ENCODE data around the gene APLNR. TPM values are rescaled to one million over a fixed set of nuclear protein-coding genes. Genes with fewer than 3 reads are reported as not detected.

Gene APLNR
- total RNA-seq, 2 experiments from 2014 or later: not detected

- Mint-ChIP-seq H3K4me1 (peaks cover 2% of the 10 kb centered on the region), H3K27ac (no peak overlapping the region), H3K27me3 (peaks cover 72% of the 10 kb centered on the region), H3K9me3 (no peaks in the 10 kb centered on the region), H3K36me3 (no peaks in the 10 kb centered on the region), H3K4me3 (no peak overlapping the region)
- DNase-seq: no peak
These were observed 1.0 kb downstream of the APLNR start for GRCh38 chr11:57235761-57236703.

GRCh38 chr11:57233702-57234101, 3.3 kb downstream of the APLNR start:
- Mint-ChIP-seq H3K27me3 (peaks cover 83% of the 10 kb centered on the region), H3K27ac (no peak overlapping the region), H3K4me1 (peaks cover 2% of the 10 kb centered on the region), H3K36me3 (no peaks in the 10 kb centered on the region), H3K9me3 (no peaks in the 10 kb centered on the region), H3K4me3 (no peak overlapping the region)
- no peak for DNase-seq

GRCh38 chr11:57231539-57232253, 5.4 kb downstream of the APLNR start:
- no peak overlapping the region for H3K27ac Mint-ChIP-seq

GRCh38 chr11:57230791-57231538, 6.1 kb downstream of the APLNR start:
- Mint-ChIP-seq H3K27ac (no peak overlapping the region), H3K36me3 (no peaks in the 10 kb centered on the region), H3K4me3 (no peak overlapping the region), H3K9me3 (no peaks in the 10 kb centered on the region), H3K4me1 (no peaks in the 10 kb centered on the region), H3K27me3 (peaks cover 61% of the 10 kb centered on the region)
- no peak for DNase-seq

More at GRCh38 chr11:57231539-57232253, 5.4 kb downstream of the APLNR start:
- H3K27me3 Mint-ChIP-seq: peaks cover 68% of the 10 kb centered on the region
- no peaks in the 10 kb centered on the region for H3K36me3 Mint-ChIP-seq
- no peak overlapping the region for H3K4me3 Mint-ChIP-seq
- no peaks in the 10 kb centered on the region for H3K4me1 Mint-ChIP-seq
- no peaks in the 10 kb centered on the region for H3K9me3 Mint-ChIP-seq
- DNase-seq: no peak

- Mint-ChIP-seq H3K36me3 (no peaks in the 10 kb centered on the region), H3K4me1 (no peaks in the 10 kb centered on the region), H3K9me3 (no peaks in the 10 kb centered on the region), H3K4me3 (no peak overlapping the region), H3K27me3 (peaks cover 56% of the 10 kb centered on the region), H3K27ac (no peak overlapping the region)
- no peak for DNase-seq
These were observed 6.7 kb downstream of the APLNR start for GRCh38 chr11:57230316-57230715.

GRCh38 chr11:57228600-57228999, 8.4 kb downstream of the APLNR start:
- DNase-seq: no peak
- H3K4me3 Mint-ChIP-seq: no peak overlapping the region

GRCh38 chr11:57224537-57224936, 12.5 kb downstream of the APLNR start:
- H3K36me3 Mint-ChIP-seq: no peaks in the 10 kb centered on the region
- no peaks in the 10 kb centered on the region for H3K4me1 Mint-ChIP-seq
- DNase-seq: no peak
- H3K27ac Mint-ChIP-seq: no peak overlapping the region
- H3K9me3 Mint-ChIP-seq: no peaks in the 10 kb centered on the region
- H3K27me3 Mint-ChIP-seq: peaks cover 9% of the 10 kb centered on the region
- no peak overlapping the region for H3K4me3 Mint-ChIP-seq

More at GRCh38 chr11:57228600-57228999, 8.4 kb downstream of the APLNR start:
- no peaks in the 10 kb centered on the region for H3K4me1 Mint-ChIP-seq
- no peaks in the 10 kb centered on the region for H3K36me3 Mint-ChIP-seq
- no peaks in the 10 kb centered on the region for H3K9me3 Mint-ChIP-seq
- no peak overlapping the region for H3K27ac Mint-ChIP-seq
- H3K27me3 Mint-ChIP-seq: peaks cover 41% of the 10 kb centered on the region

- no peak for DNase-seq
- no peaks in the 10 kb centered on the region for H3K36me3 Mint-ChIP-seq
- H3K9me3 Mint-ChIP-seq: no peaks in the 10 kb centered on the region
- no peak overlapping the region for H3K27ac Mint-ChIP-seq
- no peaks in the 10 kb centered on the region for H3K4me1 Mint-ChIP-seq
- no peak overlapping the region for H3K4me3 Mint-ChIP-seq
- H3K27me3 Mint-ChIP-seq: peaks cover 6% of the 10 kb centered on the region
These were observed 12.9 kb downstream of the APLNR start for GRCh38 chr11:57224128-57224527.

GRCh38 chr11:57223601-57224000, 13.4 kb downstream of the APLNR start:
- no peak for DNase-seq
- Mint-ChIP-seq H3K4me1 (no peaks in the 10 kb centered on the region), H3K36me3 (no peaks in the 10 kb centered on the region), H3K27ac (no peak overlapping the region), H3K27me3 (peaks cover 2% of the 10 kb centered on the region), H3K9me3 (no peaks in the 10 kb centered on the region), H3K4me3 (no peak overlapping the region)

- DNase-seq: no peak
- Mint-ChIP-seq H3K4me3 (no peak overlapping the region), H3K36me3 (no peaks in the 10 kb centered on the region), H3K27ac (no peak overlapping the region), H3K9me3 (no peaks in the 10 kb centered on the region), H3K27me3 (no peaks in the 10 kb centered on the region), H3K4me1 (no peaks in the 10 kb centered on the region)
These were observed 14.8 kb downstream of the APLNR start for GRCh38 chr11:57222239-57222638.

- no peaks in the 10 kb centered on the region for H3K9me3 Mint-ChIP-seq
- H3K27ac Mint-ChIP-seq: no peak overlapping the region
- H3K36me3 Mint-ChIP-seq: no peaks in the 10 kb centered on the region
- no peaks in the 10 kb centered on the region for H3K27me3 Mint-ChIP-seq
- no peak for DNase-seq
- H3K4me1 Mint-ChIP-seq: no peaks in the 10 kb centered on the region
- no peak overlapping the region for H3K4me3 Mint-ChIP-seq
These were observed 17.9 kb downstream of the APLNR start for GRCh38 chr11:57219021-57219627.

GRCh38 chr11:57217053-57217452, 20.0 kb downstream of the APLNR start:
- no peaks in the 10 kb centered on the region for H3K9me3 Mint-ChIP-seq
- H3K4me1 Mint-ChIP-seq: no peaks in the 10 kb centered on the region
- H3K27me3 Mint-ChIP-seq: no peaks in the 10 kb centered on the region
- H3K36me3 Mint-ChIP-seq: no peaks in the 10 kb centered on the region
- H3K27ac Mint-ChIP-seq: no peak overlapping the region
- DNase-seq: no peak
- H3K4me3 Mint-ChIP-seq: no peak overlapping the region

GRCh38 chr11:57216463-57216862, 20.6 kb downstream of the APLNR start:
- Mint-ChIP-seq H3K4me1 (no peaks in the 10 kb centered on the region), H3K27ac (no peak overlapping the region), H3K9me3 (no peaks in the 10 kb centered on the region), H3K36me3 (no peaks in the 10 kb centered on the region), H3K4me3 (no peak overlapping the region), H3K27me3 (no peaks in the 10 kb centered on the region)
- no peak for DNase-seq

- Mint-ChIP-seq H3K4me1 (no peaks in the 10 kb centered on the region), H3K27me3 (no peaks in the 10 kb centered on the region), H3K4me3 (no peak overlapping the region), H3K27ac (no peak overlapping the region), H3K36me3 (no peaks in the 10 kb centered on the region), H3K9me3 (no peaks in the 10 kb centered on the region)
- no peak for DNase-seq
These were observed 22.6 kb downstream of the APLNR start for GRCh38 chr11:57214494-57214893.

- no peaks in the 10 kb centered on the region for H3K9me3 Mint-ChIP-seq
- H3K4me1 Mint-ChIP-seq: no peaks in the 10 kb centered on the region
- no peaks in the 10 kb centered on the region for H3K27me3 Mint-ChIP-seq
- H3K4me3 Mint-ChIP-seq: no peak overlapping the region
- no peaks in the 10 kb centered on the region for H3K36me3 Mint-ChIP-seq
- H3K27ac Mint-ChIP-seq: no peak overlapping the region
- DNase-seq: no peak
These were observed 23.0 kb downstream of the APLNR start for GRCh38 chr11:57214098-57214417.

All from activated naive CD8-positive, alpha-beta T cell treated with anti-CD3 and anti-CD28 coated beads for 36 hours (primary cell).